Measurements from ENCODE around the gene AFAP1L2. TPM values are rescaled to one million over a fixed set of nuclear protein-coding genes. Genes with fewer than 3 reads are reported as not detected.

Gene AFAP1L2
- total RNA-seq, 2 experiments from 2014 or later = 0.36 to 0.50 TPM

DNA sequence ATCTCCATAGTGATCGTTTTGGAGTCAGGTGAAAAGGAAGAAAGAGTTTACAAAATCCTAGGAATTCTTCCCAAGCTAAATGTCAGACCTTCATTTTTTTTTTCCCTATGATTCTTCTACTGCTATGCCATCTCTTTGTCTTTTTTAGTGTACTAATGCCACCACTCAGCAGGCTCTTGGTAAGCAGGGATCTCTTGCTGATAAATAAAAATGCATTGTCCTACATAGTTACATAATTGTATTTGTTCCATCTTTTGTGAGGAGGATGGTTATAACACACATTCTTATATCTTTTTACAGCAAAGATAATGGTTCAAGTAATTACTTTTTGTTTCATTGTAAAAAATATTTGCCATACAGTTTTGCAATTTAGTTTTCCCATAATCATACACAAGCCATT, 36.8 kb upstream of the AFAP1L2 start:
- Histone ChIP-seq H3K27ac (ENCODE audit: low read depth in 1 of 2, low read length in 2 of 2) (no peak overlapping the region), H3K9me3 (ENCODE audit: control insufficient read depth in 1 of 2, insufficient read depth in 1 of 2, low read length in 2 of 2) (no peaks in the 10 kb centered on the region), H3K27me3 (ENCODE audit: control insufficient read depth in 1 of 2, insufficient read depth in 2 of 2, low read length in 2 of 2) (no peaks in the 10 kb centered on the region), H3K4me3 (ENCODE audit: low read length) (no peak overlapping the region), H3K4me1 (ENCODE audit: insufficient read depth, low read length) (no peaks in the 10 kb centered on the region), H3K36me3 (ENCODE audit: insufficient read depth, low read length) (peaks cover 85% of the 10 kb centered on the region)
- no peaks in the 10 kb centered on the region for H3K9me3 Mint-ChIP-seq
- intact Hi-C loops (cut with DNase I, micrococcal nuclease) = no loop called here
- no peaks in the 10 kb centered on the region for H3K4me1 Mint-ChIP-seq (ENCODE audit: low read depth)
- no peaks in the 10 kb centered on the region for H3K27me3 Mint-ChIP-seq
- TF ChIP-seq, protein P1, sequence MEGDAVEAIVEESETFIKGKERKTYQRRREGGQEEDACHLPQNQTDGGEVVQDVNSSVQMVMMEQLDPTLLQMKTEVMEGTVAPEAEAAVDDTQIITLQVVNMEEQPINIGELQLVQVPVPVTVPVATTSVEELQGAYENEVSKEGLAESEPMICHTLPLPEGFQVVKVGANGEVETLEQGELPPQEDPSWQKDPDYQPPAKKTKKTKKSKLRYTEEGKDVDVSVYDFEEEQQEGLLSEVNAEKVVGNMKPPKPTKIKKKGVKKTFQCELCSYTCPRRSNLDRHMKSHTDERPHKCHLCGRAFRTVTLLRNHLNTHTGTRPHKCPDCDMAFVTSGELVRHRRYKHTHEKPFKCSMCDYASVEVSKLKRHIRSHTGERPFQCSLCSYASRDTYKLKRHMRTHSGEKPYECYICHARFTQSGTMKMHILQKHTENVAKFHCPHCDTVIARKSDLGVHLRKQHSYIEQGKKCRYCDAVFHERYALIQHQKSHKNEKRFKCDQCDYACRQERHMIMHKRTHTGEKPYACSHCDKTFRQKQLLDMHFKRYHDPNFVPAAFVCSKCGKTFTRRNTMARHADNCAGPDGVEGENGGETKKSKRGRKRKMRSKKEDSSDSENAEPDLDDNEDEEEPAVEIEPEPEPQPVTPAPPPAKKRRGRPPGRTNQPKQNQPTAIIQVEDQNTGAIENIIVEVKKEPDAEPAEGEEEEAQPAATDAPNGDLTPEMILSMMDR (IDR thresholded peaks at IDR 0.05) = no peak
- H3K36me3 Mint-ChIP-seq (ENCODE audit: low read depth) = peaks cover 99% of the 10 kb centered on the region
- no peak overlapping the region for H3K4me3 Mint-ChIP-seq
- ATAC-seq (ENCODE audit: poor library complexity) (no peak), DNase-seq (no peak)
- POLR2A ChIA-PET = no interaction called here
- CTCF ChIA-PET = no interaction called here
- peak overlapping the region; percentile 30 for H3K27ac Mint-ChIP-seq

DNA sequence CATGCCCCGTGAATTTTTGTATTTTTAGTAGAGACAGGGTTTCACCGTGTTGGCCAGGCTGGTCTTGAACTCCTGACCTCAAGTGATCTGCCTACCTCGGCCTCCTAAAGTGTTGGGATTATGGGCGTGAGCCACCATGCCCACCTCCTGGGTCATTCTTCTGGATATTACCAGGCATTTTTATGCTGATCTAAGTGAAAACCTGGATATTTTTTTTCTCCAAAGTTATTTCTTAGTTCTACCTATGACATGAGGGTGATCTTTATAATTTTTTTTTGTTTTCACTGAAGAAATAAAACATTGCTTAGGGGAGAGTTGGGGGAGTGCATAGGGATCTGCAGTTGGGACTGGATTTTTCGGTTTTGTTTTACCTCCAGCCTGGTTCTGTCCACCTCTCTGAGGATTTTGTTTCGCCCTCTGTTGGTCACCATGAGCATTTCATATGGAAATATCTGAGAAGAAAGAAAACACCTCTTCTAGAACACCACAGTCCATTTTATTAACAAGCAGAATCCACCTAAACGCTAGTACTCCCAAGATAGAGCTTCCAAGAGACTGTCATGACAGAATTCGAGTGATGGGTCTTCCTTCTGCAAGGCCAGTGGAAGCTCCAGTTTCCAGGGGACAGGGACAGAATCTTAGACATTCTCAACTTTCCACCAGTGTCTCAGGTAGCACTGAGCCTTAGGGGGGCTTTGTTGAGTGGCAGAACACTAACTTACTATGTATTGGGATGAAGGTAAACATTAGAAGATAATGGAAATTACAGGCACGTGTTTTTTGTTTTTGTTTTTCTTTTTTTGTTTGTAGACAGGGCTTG, 33.4 kb upstream of the AFAP1L2 start:
- Mint-ChIP-seq H3K9me3 (no peaks in the 10 kb centered on the region), H3K36me3 (ENCODE audit: low read depth) (peaks cover 100% of the 10 kb centered on the region), H3K27me3 (no peaks in the 10 kb centered on the region), H3K27ac (no peak overlapping the region), H3K4me1 (ENCODE audit: low read depth) (peaks cover 4% of the 10 kb centered on the region), H3K4me3 (no peak overlapping the region)
- no peak for DNase-seq
- TF ChIP-seq, protein P1 (IDR thresholded peaks at IDR 0.05) = no peak
- no peaks in the 10 kb centered on the region for H3K27me3 ChIP-seq (ENCODE audit: control insufficient read depth in 1 of 2, insufficient read depth in 2 of 2, low read length in 2 of 2)
- no peak overlapping the region for H3K4me3 ChIP-seq (ENCODE audit: low read length)
- ChIA-PET POLR2A (no interaction called here), CTCF (no interaction called here)
- peaks cover 88% of the 10 kb centered on the region for H3K36me3 ChIP-seq (ENCODE audit: insufficient read depth, low read length)
- intact Hi-C loops (cut with DNase I, micrococcal nuclease) = no loop called here
- H3K4me1 ChIP-seq (ENCODE audit: insufficient read depth, low read length) = no peaks in the 10 kb centered on the region
- ATAC-seq (ENCODE audit: poor library complexity) = no peak
- H3K27ac ChIP-seq (ENCODE audit: low read depth in 1 of 2, low read length in 2 of 2) = no peak overlapping the region
- no peaks in the 10 kb centered on the region for H3K9me3 ChIP-seq (ENCODE audit: control insufficient read depth in 1 of 2, insufficient read depth in 1 of 2, low read length in 2 of 2)

DNA sequence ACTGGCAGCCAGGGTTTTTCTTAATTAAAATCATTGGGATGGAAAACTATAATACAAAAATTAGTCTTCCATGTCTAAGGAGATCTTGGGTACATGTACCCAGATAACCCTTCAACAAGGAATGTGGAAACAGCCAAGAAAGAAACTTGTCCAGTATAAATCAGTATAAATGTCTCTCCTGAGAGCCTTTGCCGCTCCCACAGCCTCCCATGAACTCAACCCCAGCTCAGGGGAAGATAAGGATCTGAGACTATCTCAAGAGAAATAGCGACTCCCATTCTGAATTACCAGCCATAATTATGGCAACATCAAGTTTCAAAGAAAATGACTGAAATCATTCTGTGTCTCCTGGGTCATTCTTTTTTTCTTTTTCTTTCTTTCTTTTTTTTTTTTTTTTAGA, 32.6 kb upstream of the AFAP1L2 start:
- H3K27me3 Mint-ChIP-seq = no peaks in the 10 kb centered on the region
- Histone ChIP-seq H3K4me3 (ENCODE audit: low read length) (no peak overlapping the region), H3K36me3 (ENCODE audit: insufficient read depth, low read length) (peaks cover 88% of the 10 kb centered on the region), H3K9me3 (ENCODE audit: control insufficient read depth in 1 of 2, insufficient read depth in 1 of 2, low read length in 2 of 2) (no peaks in the 10 kb centered on the region), H3K27ac (ENCODE audit: low read depth in 1 of 2, low read length in 2 of 2) (no peak overlapping the region), H3K27me3 (ENCODE audit: control insufficient read depth in 1 of 2, insufficient read depth in 2 of 2, low read length in 2 of 2) (no peaks in the 10 kb centered on the region), H3K4me1 (ENCODE audit: insufficient read depth, low read length) (no peaks in the 10 kb centered on the region)
- peaks cover 100% of the 10 kb centered on the region for H3K36me3 Mint-ChIP-seq (ENCODE audit: low read depth)
- no peak for DNase-seq
- ATAC-seq (ENCODE audit: poor library complexity) = no peak
- POLR2A ChIA-PET = no interaction called here
- peaks cover 6% of the 10 kb centered on the region for H3K4me1 Mint-ChIP-seq (ENCODE audit: low read depth)
- TF ChIP-seq, protein P1 (IDR thresholded peaks at IDR 0.05) = no peak
- no peak overlapping the region for H3K27ac Mint-ChIP-seq
- H3K4me3 Mint-ChIP-seq = no peak overlapping the region
- CTCF ChIA-PET = no interaction called here
- H3K9me3 Mint-ChIP-seq = no peaks in the 10 kb centered on the region
- intact Hi-C loops (cut with DNase I, micrococcal nuclease) = no loop called here
